MG63 (cell line): ENCODE results near the gene CAGE1. TPM values are rescaled to one million over a fixed set of nuclear protein-coding genes. Genes with fewer than 3 reads are reported as not detected.

Source experiments
- DNase-seq: peaks from one replicate; pipeline ENCODE4 v3.0.0-alpha.2; 2020
- H3K27me3 ChIP-seq: fragments of 250-450 bp; sonication (Bioruptor Pico); 2 replicates; pipeline ENCODE4 v1.5.1; 2020; ENCODE audit warnings: mild to moderate bottlenecking, moderate library complexity
- H3K36me3 ChIP-seq: fragments of 250-450 bp; sonication (Bioruptor Pico); 2 replicates; pipeline ENCODE4 v1.5.1; 2020; ENCODE audit warnings: mild to moderate bottlenecking, moderate library complexity
- H3K4me3 ChIP-seq: fragments of 250-450 bp; sonication (Bioruptor Pico); 2 replicates; pipeline ENCODE4 v1.5.1; 2020; ENCODE audit warnings: mild to moderate bottlenecking, moderate library complexity
- H3K9me3 ChIP-seq: fragments of 250-450 bp; sonication (Bioruptor Pico); 2 replicates; pipeline ENCODE4 v1.5.1; 2020; ENCODE audit warnings: mild to moderate bottlenecking, moderate library complexity
- total RNA-seq: library from RNA; depleted of rRNA; stranded (reverse); fragments of >200 nt; shearing (Covaris generic); gene quantifications from 2 replicates; pipeline ENCODE4 v1.2.3, GENCODE V29; 2014; ENCODE audit warnings: low replicate concordance; rRNA removed

CAGE1 gene
- total RNA-seq: 0.49 TPM in 1 of 2 replicates, not detected in the other

GRCh38 chr6:7389451-7390225, at the start of gene CAGE1, which contains the start of gene RIOK1:
TSS of gene CAGE1 (minus strand) at chr6:7389742. CDS start at chr6:7387173, 2,569 bp downstream.
TSS of gene RIOK1 (plus strand) at chr6:7389808. CDS start at chr6:7390003, 195 bp downstream.
- no peaks in the 10 kb centered on the region for H3K9me3 ChIP-seq
- peak within 1 kb of the TSS; percentile 97 for H3K4me3 ChIP-seq
- peak; percentile 95 for DNase-seq
- H3K27me3 ChIP-seq: no peaks in the 10 kb centered on the region
- peaks cover 29% of the 10 kb centered on the region for H3K36me3 ChIP-seq

DNA sequence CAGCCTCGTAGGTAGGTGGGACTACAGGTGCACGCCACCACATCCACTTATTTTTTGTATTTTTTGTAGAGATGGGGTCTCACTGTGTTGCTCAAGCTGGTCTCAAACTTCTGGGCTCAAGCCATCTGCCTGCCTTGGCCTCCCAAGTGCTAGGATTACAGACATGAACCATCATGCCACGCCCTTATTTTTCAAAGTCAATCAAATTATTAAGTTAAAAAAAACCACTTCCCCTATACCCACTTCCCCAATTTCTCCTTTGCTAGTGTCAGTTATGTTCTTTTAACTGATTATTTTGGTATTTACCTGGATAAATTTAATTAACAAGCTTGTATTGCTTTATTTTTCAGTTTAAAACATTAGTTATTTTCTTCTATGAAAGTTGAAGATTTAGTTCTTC, 49.7 kb upstream of the CAGE1 start:
- Histone ChIP-seq H3K9me3 (no peaks in the 10 kb centered on the region), H3K4me3 (no peak overlapping the region), H3K27me3 (no peaks in the 10 kb centered on the region), H3K36me3 (no peaks in the 10 kb centered on the region)
- no peak for DNase-seq

DNA sequence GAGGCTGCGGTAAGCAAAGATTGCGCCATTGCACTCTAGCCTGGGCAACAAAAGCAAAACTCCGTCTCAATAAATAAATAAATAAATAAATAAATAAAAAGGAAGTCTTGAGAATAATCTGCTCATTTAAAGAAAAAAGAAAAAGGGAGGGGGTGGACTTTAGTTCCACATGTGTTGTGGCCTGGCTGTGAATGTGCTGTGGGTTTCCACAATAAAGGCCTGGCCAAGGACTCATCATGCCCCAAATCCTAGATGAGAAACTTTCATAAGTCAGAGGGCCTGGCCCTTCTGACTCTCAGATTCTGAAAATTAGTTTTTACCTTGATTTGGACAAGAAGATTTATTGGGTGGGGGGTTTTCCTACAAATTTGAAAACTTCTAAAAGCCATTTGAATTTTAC, 48.5 kb upstream of the CAGE1 start:
- no peaks in the 10 kb centered on the region for H3K9me3 ChIP-seq
- DNase-seq: no peak
- no peaks in the 10 kb centered on the region for H3K27me3 ChIP-seq
- no peaks in the 10 kb centered on the region for H3K36me3 ChIP-seq
- no peak overlapping the region for H3K4me3 ChIP-seq

DNA sequence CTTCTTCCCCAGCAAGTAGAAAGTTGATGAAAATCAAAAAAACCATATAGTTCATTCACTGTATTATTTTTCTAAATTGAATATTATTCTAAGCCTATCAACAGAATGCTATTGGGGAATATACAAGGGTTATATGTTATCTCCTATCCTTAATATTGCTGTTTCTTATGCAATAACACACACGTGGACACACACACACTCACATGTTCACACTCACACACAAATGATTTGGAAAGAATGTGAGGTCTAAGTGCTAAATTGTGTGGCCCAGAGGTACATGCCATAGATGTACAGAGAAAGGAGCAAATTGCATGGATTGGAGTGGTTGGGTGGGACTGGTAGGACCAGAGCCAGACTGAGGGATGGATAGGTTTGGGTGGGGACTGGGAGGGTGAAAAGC, 45.1 kb upstream of the CAGE1 start:
- no peaks in the 10 kb centered on the region for H3K27me3 ChIP-seq
- no peak for DNase-seq
- H3K9me3 ChIP-seq: no peaks in the 10 kb centered on the region
- H3K36me3 ChIP-seq: no peaks in the 10 kb centered on the region
- no peak overlapping the region for H3K4me3 ChIP-seq

GRCh38 chr6:7433121-7433617, 43.6 kb upstream of the CAGE1 start:
- no peaks in the 10 kb centered on the region for H3K27me3 ChIP-seq
- no peak overlapping the region for H3K4me3 ChIP-seq
- DNase-seq: no peak
- no peaks in the 10 kb centered on the region for H3K9me3 ChIP-seq
- H3K36me3 ChIP-seq: no peaks in the 10 kb centered on the region

- no peaks in the 10 kb centered on the region for H3K9me3 ChIP-seq
- no peaks in the 10 kb centered on the region for H3K36me3 ChIP-seq
- no peak for DNase-seq
- no peak overlapping the region for H3K4me3 ChIP-seq
- H3K27me3 ChIP-seq: no peaks in the 10 kb centered on the region
Measured at GRCh38 chr6:7432391-7433120, 43.0 kb upstream of the CAGE1 start.

DNA sequence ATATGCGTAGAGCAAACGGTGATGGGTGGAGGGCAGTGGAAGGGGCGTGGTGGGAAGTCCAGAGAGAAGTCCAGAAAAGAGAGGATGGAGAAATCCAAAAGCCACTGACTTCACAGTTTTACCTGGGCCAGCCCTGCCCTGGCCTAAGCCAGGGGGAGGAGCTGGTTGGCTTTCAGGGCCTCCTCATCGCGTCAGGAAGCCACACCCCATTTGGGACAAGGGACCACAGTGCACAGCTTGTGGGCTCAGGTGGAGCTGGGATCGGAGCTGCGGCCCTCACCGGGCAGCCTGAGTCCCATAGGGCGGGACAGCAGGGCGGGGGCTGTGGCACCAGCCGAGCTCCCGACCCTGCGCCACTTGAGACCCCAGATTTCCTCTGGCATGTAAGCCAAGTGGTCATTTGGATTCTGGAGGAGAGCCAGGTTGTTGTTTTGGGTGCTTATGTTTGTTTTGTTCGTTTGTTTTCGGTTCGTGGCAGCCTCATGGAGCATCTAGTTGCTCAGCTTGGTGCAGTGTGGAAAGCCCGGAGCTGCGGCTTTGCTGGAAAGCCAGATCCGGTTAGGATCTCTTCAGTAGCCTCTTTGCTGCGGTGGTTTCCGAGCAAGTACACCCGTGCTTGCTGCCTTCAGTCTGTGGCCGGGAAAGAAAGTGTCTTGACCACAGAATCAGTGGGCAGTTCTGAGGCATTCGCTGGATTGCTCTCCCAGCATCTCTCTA, 42.3 kb upstream of the CAGE1 start:
- Histone ChIP-seq H3K36me3 (no peaks in the 10 kb centered on the region), H3K9me3 (no peaks in the 10 kb centered on the region), H3K27me3 (no peaks in the 10 kb centered on the region), H3K4me3 (no peak overlapping the region)
- DNase-seq: peak; percentile 16

- Histone ChIP-seq H3K36me3 (no peaks in the 10 kb centered on the region), H3K9me3 (no peaks in the 10 kb centered on the region), H3K4me3 (no peak overlapping the region), H3K27me3 (no peaks in the 10 kb centered on the region)
- no peak for DNase-seq
Measured at GRCh38 chr6:7431313-7431673, 41.8 kb upstream of the CAGE1 start.

- no peaks in the 10 kb centered on the region for H3K27me3 ChIP-seq
- no peak overlapping the region for H3K4me3 ChIP-seq
- no peak for DNase-seq
- no peaks in the 10 kb centered on the region for H3K9me3 ChIP-seq
- H3K36me3 ChIP-seq: no peaks in the 10 kb centered on the region
Measured at GRCh38 chr6:7426447-7427169, 37.1 kb upstream of the CAGE1 start.

- no peak for DNase-seq
- Histone ChIP-seq H3K36me3 (no peaks in the 10 kb centered on the region), H3K27me3 (no peaks in the 10 kb centered on the region), H3K4me3 (no peak overlapping the region), H3K9me3 (no peaks in the 10 kb centered on the region)
Measured at GRCh38 chr6:7425808-7426190, 36.3 kb upstream of the CAGE1 start.

DNA sequence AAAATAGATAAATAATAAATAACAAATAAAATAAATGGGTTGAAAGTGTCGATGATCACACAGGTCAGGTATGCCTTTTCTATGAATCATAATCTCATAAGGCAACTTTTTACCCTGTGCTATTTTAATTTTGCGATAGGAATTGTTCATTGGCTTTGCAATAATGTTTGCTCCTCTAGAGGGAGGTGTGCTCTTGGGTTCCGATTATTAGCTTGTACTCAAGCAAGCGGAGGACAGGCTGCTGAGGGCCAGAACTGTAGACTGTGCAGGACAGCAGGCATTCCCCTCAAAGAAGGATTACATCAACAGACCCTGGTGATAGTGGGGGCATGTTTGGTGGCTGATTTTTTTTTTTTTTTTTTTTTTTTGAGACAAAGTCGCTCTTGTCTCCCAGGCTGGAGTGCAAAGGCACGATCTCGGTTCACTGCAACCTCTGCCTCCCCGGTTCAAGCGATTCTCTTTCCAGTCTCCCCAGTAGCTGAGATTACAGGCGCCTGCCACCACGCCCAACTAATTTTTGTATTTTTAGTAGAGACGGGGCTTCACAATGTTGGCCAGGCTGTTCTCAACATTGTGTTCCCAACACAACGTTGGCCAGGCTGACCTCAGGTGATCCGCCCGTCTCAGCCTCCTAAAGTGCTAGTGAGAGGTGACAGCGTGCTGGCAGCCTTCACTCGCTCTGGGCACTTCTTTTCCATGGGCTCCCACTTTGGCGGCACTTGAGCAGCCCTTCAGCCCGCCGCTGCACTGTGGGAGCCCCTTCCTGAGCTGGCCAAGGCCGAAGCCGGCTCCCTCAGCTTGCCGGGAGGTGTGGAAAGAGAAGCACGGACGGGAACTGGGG, 35.6 kb upstream of the CAGE1 start:
- H3K4me3 ChIP-seq: no peak overlapping the region
- no peak for DNase-seq
- H3K36me3 ChIP-seq: no peaks in the 10 kb centered on the region
- H3K27me3 ChIP-seq: no peaks in the 10 kb centered on the region
- no peaks in the 10 kb centered on the region for H3K9me3 ChIP-seq

- no peak overlapping the region for H3K4me3 ChIP-seq
- H3K9me3 ChIP-seq: no peaks in the 10 kb centered on the region
- H3K36me3 ChIP-seq: peaks cover under 1% of the 10 kb centered on the region; the same call in 1 of the 2 replicates
- no peak for DNase-seq
- H3K27me3 ChIP-seq: no peaks in the 10 kb centered on the region
Measured at GRCh38 chr6:7424058-7424457, 34.5 kb upstream of the CAGE1 start.

GRCh38 chr6:7421066-7421465, 31.5 kb upstream of the CAGE1 start:
- no peak for DNase-seq
- Histone ChIP-seq H3K36me3 (peaks cover 19% of the 10 kb centered on the region), H3K9me3 (no peaks in the 10 kb centered on the region), H3K27me3 (no peaks in the 10 kb centered on the region), H3K4me3 (no peak overlapping the region)

GRCh38 chr6:7419065-7419464, 29.5 kb upstream of the CAGE1 start:
- no peak for DNase-seq
- H3K27me3 ChIP-seq: no peaks in the 10 kb centered on the region
- H3K4me3 ChIP-seq: no peak overlapping the region
- H3K36me3 ChIP-seq: peaks cover 39% of the 10 kb centered on the region
- no peaks in the 10 kb centered on the region for H3K9me3 ChIP-seq

DNA sequence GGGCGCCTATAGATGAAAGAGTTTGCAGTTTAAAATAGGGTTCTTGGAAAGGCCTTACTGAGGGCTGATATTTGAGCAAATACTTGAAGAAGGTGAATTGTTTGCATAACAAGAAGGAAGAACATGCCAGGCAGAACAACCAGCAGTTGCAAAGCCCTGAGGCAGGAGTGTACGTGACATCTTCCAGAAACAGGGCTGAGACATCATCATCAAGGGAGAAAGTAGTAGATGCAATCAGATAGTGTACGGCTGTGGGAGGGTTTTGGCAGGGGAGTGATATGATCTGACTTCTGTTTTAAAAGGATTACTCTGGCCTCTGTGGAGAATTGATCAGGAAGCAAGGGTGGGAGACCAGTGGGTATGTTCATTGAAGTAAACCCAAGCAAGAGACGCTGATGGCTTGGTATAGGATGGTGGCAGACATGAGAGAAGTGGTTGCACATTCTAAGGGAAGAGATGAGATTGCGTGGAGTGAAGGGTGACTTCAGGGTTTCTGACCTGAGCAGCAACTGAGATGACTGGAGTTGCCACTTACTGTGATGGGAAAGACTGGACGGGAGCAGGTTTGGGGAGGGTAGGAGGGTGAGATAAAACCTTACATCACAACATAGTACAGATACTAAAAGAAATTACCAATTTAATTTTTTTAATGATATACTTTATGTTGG, 28.8 kb upstream of the CAGE1 start:
- Histone ChIP-seq H3K9me3 (no peaks in the 10 kb centered on the region), H3K4me3 (no peak overlapping the region), H3K36me3 (peaks cover 44% of the 10 kb centered on the region), H3K27me3 (no peaks in the 10 kb centered on the region)
- DNase-seq: no peak
